ENCODE results near the gene RNF26.

RNF26 gene

DNA sequence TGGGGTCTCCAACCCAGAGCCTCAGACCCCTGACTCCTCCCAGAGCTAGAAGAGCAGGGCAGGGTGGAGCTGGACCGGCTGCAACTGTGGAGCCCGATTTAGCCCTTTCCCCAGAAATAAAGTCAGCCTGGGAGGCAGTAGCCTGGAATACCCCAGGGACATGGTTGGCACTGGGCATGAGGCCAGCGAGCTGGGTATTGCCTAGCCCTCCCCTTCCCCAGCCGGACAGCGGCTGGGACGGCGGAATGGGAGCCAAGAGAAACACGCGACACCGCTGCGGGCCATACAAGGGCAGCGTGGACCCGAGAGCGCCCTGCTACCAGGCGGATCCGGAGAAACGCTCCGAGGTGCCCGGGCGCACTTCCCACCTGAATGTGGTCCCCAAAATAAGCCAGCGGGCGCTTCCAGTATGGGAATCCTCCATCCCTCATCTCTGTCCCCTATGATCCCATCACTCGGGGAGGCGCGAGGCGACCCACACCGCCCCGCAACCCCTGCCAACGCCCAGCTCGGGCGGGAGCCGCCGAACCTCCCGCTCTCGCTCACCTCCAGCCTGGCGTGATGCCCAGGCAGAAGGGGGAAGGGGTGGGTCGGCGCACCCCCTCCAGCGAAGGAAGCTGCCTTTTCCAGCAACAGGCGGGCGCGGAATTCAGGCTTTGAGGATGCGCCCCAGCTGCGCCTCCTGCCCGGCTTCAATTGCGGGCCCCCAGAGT lies 18.2 kb upstream of the RNF26 start:
- peak; percentile 20 for DNase-seq (ENCODE audit: low read depth)

DNA sequence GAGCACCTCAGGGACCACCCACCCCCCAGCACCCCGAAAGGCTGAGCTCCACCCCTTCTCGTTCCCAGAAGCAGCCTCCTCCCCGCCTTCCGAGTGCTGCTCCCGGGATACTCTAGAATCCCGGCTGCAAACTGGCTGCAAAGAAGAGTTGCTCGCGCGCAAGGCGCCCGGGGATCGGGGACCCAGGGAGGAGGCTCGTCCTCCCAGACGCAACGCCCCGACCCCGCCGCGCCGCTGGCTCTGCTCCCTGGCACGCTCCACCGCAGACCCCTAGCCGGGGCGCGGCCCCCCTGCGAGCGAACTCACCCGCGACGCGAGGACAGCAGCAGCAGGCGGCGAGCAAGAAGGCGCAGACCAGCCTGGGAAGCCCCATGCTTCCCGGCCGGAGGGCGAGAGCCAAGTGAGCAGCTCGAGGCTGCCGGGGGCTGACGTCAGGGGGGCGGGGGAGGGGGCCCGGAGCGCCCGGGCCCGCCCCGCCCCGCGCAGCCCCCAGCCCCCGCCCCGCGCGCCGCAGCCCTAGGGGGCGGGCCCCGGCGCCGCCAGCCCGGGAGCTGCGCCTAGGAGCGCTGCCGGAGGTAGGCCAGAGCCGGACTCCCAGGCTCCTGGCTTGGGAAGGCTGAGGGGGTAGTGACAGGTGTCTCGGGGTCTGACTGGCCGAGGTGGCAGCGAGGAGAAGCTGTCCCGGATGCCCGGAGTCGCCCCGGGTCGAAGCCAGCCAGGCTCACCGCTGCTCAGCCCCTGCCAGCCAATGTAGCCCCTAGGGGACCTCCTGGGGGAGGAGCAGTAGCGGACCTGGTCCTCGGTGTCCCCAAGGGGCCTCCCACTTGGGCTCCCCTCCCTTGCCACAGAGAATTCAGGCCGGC lies 17.4 kb upstream of the RNF26 start, which contains the start of gene MCAM:
Gene MCAM (minus strand): TSS at position 402 of the 863 bp plus-strand sequence. CDS start 29 bp downstream, at position 373.
- peak; percentile 42 for DNase-seq (ENCODE audit: low read depth)

DNA sequence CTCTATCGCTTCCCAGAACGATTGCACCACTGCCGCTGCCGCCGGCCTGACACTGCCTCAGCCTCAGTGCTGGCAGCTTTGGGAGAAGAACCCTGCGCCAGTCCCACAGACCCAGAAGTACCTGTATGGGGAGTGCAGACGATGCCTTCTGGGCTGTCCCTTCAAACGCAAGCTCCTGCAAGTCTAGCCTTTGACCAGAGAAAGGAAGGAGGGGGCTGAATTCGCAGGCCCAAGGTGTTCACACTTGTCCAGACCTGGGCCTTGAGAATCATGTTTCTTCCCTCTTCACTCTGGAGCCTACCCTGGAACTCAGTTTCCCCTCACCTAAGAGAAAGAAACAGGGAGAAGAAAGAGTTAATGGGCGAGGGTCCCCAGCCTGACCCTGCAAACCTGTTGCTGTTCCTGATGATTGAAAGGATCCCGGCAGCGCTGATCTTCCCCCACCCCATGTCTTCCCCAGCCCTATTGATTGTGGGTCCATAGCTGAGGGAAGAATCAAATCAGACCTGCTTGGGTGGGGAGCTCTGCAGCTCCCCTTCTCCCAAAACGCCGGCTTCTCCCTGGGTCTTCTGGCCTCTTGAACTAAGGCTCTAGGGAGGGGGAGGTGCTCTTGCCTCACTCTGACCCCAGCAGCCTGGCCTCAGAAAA lies 16.6 kb upstream of the RNF26 start:
- no peak for DNase-seq (ENCODE audit: low read depth)

DNA sequence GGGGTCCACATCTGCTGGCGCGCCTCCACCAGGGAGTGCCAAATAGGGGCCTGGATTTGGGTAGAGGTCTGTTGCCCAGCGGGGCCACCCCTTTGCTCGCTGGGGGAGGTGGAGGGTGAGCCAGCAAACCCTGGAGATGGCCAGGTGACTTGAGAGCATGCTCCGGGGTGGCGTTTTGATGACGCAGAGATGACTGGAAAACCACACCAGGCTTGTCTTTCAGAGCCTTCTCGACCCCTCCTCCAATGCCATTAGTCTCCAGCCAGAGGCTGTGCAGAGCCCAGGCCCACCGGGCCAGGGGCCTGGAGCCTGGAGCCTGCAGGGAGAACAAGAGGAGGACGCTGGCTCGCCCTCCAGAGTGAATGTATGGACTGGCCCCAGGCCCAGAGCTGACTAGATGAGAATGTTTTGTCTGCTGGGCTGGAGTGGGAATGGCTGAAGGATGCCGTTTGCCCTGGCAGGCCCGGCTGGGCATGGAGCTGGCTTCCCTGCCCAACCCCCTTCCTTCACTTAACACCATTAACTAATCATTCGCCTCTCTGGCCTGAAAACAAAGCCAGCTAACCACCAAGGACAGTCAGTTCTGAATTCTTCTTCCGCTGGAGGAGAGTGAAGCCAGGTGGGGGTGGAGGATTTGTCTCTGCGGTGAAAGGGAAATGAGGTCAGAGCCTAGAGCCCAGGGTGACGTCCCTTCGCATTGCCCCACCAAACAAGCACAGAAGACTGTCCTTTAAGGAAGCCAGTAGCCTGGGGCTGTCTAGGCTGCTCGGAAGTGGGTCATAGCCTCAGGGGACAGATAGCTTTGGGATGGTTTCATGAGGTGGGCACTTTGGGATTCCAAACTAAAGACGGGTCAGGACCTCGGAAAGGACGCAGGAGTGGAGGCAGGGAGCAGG lies 15.8 kb upstream of the RNF26 start:
- peak; percentile 87 for DNase-seq (ENCODE audit: low read depth)

DNA sequence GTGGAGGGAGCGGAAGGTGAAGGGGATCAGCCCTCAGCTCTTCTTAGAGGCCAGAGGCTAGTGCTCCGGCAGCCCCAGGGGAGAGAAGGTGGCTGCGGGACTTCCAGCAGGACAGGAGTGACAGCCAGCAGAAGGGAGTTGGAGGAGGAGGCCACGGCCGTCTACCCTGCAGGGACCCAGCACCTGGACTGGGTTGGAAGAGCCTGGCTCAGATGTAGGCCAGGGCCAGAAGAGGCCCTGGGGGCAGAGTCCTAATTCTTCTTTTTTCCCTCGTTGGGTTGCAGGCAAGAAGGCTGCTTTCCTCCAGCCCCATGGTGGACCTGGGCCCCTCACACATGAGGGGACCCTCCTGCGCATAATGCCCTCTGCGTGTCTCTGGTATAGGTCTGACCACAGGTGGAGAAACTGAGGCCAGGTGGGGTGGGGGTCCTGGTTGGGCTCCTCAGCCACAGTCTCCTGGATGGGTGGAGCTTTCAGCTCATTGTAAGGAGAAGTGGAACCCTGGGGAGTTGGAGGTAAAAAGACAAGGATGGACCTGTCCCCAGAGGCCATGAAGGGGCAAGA lies 15.1 kb upstream of the RNF26 start:
- DNase-seq (ENCODE audit: low read depth): peak; percentile 16

DNA sequence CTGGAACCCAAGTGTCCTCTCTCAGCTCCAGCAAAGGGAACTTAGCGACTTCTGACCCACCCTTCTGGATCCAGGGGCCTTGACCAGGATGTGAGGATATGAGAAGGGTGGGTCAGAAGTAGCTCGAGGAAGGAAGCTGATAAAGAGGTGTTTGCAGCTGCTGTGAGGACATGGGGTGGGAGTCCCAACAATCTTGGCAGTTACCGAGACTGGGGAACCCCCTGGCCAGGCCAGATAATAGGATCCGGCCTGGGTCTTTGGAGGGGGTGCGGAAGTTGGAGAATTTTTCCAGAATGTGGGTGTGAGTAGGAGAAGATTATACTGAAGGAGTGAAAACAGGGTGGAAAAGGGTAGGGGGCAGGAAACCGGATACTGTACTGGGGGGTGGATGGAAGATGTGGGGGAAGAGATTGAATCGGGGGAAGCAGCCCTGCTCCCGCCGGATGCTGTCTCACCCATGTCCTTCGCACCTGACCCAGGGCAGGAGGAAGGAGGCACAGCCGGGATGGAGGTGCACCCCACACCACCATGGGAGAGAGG lies 14.6 kb upstream of the RNF26 start:
- DNase-seq (ENCODE audit: low read depth): no peak

DNA sequence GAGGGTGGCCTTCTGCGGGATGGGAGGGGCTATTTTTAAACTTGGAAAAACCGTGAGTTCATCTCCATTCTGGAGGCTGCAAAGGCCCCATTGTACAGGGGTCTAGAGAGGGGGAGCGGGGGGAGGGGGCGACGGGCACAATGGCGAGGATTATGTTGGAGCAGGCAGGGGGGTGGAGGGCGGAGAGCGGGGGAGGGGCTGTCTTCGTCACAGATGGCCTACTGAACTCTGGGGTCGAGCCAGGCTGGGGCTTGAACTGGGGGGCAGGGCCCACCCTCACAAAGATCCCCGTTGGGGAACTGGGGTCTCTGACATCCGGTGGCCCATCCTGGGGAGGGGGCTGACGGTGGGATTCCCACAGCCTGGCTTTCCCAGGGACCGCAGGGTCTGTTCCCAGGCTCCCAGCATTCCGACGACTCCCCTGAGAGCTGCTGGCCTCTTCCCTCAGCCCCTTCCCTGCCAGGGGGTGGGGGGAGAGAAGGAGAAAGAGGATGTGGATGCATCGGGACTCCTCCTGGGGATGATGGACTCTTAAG lies 14.0 kb upstream of the RNF26 start:
- no peak for DNase-seq (ENCODE audit: low read depth)

DNA sequence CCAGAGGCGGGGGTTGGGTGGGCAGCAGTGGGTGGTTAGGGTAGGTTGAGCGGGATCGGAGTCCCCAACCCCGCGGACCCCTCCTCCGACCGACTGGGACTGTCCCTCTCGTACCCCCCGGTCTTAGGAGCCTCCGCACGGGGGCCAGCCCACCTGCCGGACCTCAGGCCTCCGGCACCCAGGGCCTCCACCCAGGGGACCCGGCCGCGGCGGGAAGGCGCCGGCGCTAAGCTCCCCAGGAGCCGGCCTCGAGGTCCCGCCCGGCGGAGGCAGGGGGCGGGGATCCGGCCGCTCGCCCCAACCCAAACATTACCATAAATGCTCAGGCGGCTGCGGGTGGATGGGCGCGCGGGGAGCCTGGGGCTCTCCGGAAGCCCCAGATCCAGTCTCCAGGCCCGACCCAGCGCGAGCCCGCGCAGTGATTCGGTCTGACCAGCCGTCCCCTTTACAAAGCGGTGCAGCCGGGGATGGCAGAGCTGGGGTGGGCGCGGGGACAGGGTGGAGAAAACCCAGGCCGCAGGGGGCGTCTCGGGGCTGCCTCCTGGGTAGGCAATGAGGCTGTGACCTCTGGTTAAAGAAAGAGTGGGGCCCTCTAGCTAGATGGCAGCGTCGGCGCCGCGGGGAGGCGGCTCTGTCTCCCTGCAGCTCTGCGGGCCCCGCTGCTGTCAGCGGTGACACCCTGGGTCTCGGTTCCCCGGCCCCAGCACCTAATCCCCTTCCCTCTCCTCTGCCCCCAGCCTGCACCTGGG lies 13.4 kb upstream of the RNF26 start:
- DNase-seq (ENCODE audit: low read depth): peak; percentile 78

DNA sequence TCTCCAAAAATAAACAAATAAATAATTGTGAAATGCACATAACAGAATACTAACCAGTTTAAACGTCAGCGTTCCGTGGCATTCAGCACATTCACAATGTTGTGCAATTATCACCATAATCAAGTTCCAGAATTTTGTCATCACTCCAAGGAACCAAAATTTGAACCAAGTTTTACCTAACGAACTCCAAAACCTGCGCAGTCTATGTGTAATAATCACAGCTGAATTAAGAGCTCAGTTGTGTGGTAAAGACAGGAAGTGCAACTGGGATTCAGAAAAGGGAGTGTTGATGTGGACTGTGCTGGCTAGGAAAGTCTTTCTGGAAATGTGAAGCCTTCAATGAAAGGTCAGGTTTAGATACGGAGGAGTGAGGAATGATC lies 12.0 kb upstream of the RNF26 start:
- DNase-seq (ENCODE audit: low read depth): peak; percentile 29

DNA sequence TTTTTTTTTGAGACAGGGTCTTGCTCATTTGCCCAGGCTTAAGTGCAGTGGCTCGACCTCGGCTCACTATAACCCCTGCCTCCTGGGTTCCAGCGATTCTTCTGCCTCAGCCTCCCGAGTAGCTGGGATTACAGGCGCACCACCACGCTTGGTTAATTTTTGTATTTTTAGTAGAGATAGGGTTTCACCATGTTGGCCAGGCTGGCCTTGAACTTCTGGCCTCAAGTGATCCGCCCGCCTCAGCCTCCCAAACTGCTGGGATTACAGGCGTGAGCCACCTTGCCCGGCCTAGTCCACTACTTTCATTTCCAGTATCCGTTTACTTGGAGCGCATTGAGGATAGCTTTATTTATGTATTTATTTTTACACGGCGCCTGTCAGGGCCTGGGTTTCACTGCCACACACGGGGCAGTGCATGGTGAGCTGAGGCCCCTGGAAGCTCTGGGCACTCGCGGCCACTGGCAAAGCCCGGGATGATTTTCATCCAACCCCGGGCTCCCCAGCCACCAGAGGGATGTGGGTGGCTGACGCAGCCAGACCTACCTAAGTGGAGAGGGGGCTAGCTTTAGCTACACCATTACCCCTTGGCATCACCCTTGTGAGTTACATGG lies 11.3 kb upstream of the RNF26 start:
- no peak for DNase-seq (ENCODE audit: low read depth)

DNA sequence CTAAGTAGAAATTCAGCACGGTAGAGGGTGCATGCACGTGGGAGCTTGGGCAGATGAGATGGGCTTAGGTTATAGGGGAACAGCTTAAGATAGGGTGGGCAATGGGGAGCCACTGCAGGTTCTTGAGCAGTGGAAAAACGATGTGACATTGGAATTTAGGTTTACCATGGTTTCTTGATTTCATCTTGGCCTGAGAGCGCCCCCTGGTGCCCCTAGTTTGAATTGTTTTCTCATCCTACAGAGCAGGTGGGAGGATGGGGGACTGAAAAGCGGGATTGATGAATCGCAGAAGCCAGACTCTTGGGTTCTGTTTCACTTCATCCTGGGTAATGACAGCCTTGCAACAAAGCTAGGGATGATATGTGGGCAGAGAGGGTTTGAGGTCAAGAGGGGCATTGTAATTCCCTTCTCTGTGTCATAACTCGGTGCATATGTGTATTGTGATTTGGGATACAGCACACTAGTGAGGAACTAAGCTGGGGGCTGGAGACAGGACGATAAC lies 10.7 kb upstream of the RNF26 start:
- peak; percentile 77 for DNase-seq (ENCODE audit: low read depth)

DNA sequence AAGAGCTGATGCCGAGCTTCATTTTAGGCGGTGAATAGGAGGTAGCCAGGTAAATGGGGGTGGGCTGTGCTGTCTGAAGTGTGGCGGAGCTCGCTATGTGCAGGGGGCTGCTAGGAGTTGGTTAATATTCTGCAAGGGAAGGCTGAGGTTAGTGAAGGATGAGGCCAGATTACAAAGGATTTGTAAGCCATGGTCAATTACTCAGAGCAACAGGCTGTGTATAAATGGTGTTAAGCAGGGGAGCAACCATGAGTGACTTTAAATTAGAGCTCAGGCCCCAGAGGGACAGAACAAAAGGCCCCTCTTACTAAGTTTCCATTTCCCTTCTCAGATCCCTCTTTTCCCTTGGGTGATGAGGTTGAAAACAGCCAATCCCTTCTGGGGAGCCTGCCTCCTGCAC lies 10.1 kb upstream of the RNF26 start:
- no peak for DNase-seq (ENCODE audit: low read depth)

DNA sequence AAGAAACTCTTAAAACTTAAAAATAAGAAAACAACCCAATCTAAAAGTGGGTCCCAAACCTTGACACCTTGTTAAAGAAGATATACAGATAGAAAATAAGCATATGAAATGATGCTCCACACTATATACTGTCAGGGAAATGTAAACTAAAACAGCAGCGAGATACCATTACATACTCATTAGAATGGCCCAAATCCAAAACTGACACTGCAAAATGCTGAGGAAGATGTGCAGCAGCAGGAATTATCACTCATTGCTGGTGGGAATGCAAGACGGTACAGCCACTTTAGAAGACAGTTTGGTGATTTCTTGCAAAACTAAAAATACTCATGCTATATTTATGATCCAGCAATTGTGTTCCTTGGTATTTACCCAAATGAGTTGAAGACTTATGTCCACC lies 5.0 kb upstream of the RNF26 start:
- DNase-seq (ENCODE audit: low read depth): no peak

DNA sequence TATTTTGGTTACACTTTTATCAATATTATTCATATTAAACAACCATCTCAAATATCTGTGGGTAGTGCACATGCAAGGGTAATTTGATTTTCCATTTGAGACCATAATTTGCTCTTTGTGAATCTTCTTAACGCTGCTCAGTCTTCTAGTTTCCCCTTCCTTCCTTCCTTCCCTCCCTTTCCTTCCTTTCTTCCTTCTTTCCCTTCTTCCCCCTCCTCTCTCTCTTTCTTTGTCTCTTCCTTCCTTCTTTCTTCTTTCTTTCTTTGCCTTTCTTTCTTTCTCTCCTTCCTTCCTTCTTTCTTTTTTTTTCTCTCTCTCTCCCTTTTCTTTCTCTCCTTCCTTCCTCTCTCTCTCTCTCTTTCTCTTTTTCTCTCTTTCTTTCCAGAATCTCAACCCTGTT lies 4.1 kb upstream of the RNF26 start:
- DNase-seq (ENCODE audit: low read depth): no peak

DNA sequence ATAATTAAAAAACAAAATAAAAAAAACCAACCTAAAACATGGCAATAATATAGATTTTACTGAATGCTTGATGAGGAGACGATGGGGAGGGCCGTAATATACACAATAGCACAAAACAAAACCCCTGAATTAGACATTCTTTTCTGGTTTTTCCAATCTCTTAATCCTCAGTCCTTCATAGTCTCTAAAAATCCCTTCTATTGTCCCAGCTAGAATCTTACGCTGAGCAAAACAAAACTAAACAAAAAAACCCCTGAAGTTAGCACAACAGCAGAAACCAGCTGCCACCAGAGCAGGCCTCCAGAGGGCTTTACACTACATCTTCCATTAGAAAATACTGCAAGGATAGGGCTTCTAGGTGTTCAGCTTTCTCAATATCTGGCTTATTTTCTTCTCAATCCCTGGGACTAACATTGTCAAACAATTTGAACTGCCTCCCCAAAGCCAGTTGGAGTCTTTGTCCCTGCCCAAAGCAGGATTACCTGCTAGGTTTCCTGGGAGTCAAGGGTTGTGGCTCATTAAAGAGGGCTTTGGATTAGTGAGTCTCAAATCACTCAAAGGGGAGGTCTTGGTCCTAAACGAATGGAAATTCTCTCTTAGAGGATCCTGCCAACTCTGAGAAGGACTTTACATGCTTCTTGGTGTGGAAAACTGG lies 2.1 kb upstream of the RNF26 start:
- DNase-seq (ENCODE audit: low read depth): no peak

DNA sequence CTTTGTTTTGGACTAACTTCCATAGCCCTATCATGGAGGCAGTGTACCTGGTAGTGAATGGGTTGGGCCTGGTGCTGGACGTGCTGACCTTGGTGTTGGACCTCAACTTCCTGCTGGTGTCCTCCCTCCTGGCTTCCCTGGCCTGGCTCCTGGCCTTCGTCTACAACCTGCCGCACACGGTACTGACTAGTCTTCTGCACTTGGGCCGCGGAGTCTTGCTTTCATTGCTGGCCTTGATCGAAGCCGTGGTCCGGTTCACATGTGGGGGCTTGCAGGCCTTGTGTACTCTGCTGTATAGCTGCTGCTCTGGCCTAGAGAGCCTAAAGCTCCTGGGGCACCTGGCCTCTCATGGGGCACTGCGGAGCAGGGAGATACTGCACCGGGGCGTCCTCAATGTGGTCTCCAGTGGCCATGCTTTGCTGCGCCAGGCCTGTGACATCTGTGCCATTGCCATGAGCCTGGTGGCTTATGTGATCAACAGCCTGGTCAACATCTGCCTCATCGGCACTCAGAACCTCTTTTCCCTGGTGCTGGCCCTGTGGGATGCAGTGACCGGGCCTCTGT lies 846 bp downstream of the RNF26 start:
- peak; percentile 23 for DNase-seq (ENCODE audit: low read depth)

DNA sequence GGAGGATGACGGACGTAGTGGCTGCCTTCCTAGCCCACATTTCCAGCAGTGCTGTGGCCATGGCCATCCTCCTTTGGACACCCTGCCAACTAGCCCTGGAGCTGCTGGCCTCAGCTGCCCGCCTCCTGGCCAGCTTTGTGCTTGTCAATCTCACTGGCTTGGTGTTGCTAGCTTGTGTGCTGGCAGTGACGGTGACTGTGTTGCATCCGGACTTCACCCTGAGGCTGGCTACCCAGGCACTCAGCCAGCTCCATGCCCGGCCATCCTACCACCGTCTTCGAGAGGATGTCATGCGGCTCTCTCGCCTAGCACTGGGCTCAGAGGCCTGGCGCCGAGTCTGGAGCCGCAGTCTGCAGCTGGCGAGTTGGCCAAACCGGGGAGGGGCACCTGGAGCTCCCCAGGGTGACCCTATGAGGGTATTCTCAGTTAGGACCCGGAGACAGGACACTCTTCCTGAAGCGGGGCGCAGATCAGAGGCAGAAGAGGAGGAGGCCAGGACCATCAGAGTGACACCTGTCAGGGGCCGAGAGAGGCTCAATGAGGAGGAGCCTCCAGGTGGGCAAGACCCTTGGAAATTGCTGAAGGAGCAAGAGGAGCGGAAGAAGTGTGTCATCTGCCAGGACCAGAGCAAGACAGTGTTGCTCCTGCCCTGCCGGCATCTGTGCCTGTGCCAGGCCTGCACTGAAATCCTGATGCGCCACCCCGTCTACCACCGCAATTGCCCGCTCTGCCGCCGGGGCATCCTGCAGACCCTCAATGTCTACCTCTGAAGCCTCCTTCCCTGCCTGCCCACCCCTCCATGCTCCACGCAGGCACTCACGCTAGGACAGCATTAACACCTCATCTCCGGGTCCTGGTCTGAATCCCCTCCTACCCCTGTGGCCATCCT lies 1.6 kb downstream of the RNF26 start:
- DNase-seq (ENCODE audit: low read depth): no peak

Measured in ELR (cell line).